SKM-1 treated with dmso at 0.1 percent for 144 hours (cell line): Measurements from ENCODE around the gene OSBPL9.
"Not testable (repeated sequence)": the region's sequence is repeated elsewhere in the genome, so short reads cannot be mapped to it uniquely, and the experiment has no call there.

Experiments used
- DNase-seq: peaks from one replicate; lab custom pipeline; 2025; ENCODE audit not compliant: unreplicated experiment; lab: John Stamatoyannopoulos, UW

The OSBPL9 gene

GRCh38 chr1:51605961-51606723 is 10.8 kb upstream of the OSBPL9 start:
- peak; percentile 80 for DNase-seq

GRCh38 chr1:51607681-51608095 is 9.2 kb upstream of the OSBPL9 start:
- no peak for DNase-seq

GRCh38 chr1:51610104-51610503 is 6.8 kb upstream of the OSBPL9 start:
- DNase-seq = not testable (repeated sequence)

- DNase-seq = no peak
Observed at GRCh38 chr1:51610637-51611036, 6.3 kb upstream of the OSBPL9 start.

- no peak for DNase-seq
Observed at GRCh38 chr1:51612447-51612961, 4.4 kb upstream of the OSBPL9 start.

- no peak for DNase-seq
Observed at GRCh38 chr1:51615780-51616291, 1.1 kb upstream of the OSBPL9 start.

- DNase-seq = no peak
Observed at GRCh38 chr1:51616490-51616889, 402 bp upstream of the OSBPL9 start.

- no peak for DNase-seq
Observed at GRCh38 chr1:51618715-51619114, 1.8 kb downstream of the OSBPL9 start.

- no peak for DNase-seq
Observed at GRCh38 chr1:51620470-51620869, 3.6 kb downstream of the OSBPL9 start.

- DNase-seq = no peak
Observed at GRCh38 chr1:51621161-51621560, 4.3 kb downstream of the OSBPL9 start.

GRCh38 chr1:51621841-51622454 is 5.1 kb downstream of the OSBPL9 start:
- no peak for DNase-seq

GRCh38 chr1:51622455-51622913 is 5.6 kb downstream of the OSBPL9 start:
- DNase-seq = peak; percentile 11

- DNase-seq = no peak
Observed at GRCh38 chr1:51623025-51623424, 6.1 kb downstream of the OSBPL9 start.

- no peak for DNase-seq
Observed at GRCh38 chr1:51623450-51623849, 6.6 kb downstream of the OSBPL9 start.

GRCh38 chr1:51624855-51625254 is 8.0 kb downstream of the OSBPL9 start:
- no peak for DNase-seq

- DNase-seq = peak; percentile 28
Observed at GRCh38 chr1:51627672-51628071, 10.8 kb downstream of the OSBPL9 start.

- no peak for DNase-seq
Observed at GRCh38 chr1:51628715-51629590, 12.1 kb downstream of the OSBPL9 start.

- no peak for DNase-seq
Observed at GRCh38 chr1:51629918-51630317, 13.0 kb downstream of the OSBPL9 start.

GRCh38 chr1:51630393-51630792 is 13.5 kb downstream of the OSBPL9 start:
- no peak for DNase-seq

- no peak for DNase-seq
Observed at GRCh38 chr1:51630922-51631321, 14.0 kb downstream of the OSBPL9 start.

GRCh38 chr1:51631747-51632146 is 14.9 kb downstream of the OSBPL9 start:
- DNase-seq = no peak
